ENCODE results near the gene PAX1. TPM values are rescaled to one million over a fixed set of nuclear protein-coding genes. Genes with fewer than 3 reads are reported as not detected.

The PAX1 gene
- total and polyA plus RNA-seq, 2 experiments from 2014 or later = 0.14 TPM; not detected in 1

GRCh38 chr20:21670981-21671380, 34.5 kb upstream of the PAX1 start (continued):
- TF ChIP-seq ZNF462 (CRISPR knock-in tag; IDR thresholded peaks at IDR 0.05) = no peak

GRCh38 chr20:21677261-21677660, 28.2 kb upstream of the PAX1 start:
- Histone ChIP-seq H3K9me2 (ENCODE audit: insufficient read depth) (peaks cover 4% of the 10 kb centered on the region; the same call in 1 of the 2 replicates), H3K27ac (ENCODE audit: low read depth) (no peak overlapping the region), H4K20me1 (replicated peaks; ENCODE audit: insufficient read depth) (no peaks in the 10 kb centered on the region), H3K4me1 (ENCODE audit: insufficient read depth) (no peaks in the 10 kb centered on the region), H3K79me2 (replicated peaks; ENCODE audit: insufficient read depth) (no peaks in the 10 kb centered on the region), H3K36me3 (ENCODE audit: insufficient read depth) (no peaks in the 10 kb centered on the region), H3K27me3 (ENCODE audit: insufficient read depth) (no peaks in the 10 kb centered on the region), H3K4me3 (no peak overlapping the region), H3K4me2 (no peak overlapping the region), H2AFZ (no peak overlapping the region), H3F3A (replicated peaks; ENCODE audit: low read depth) (no peaks in the 10 kb centered on the region)
- peaks cover 3% of the 10 kb centered on the region for H3K27me3 Mint-ChIP-seq (ENCODE audit: insufficient read depth, low read depth, poor library complexity)
- ATAC-seq (no peak), DNase-seq (ENCODE audit: low spot score) (no peak)
- no peak overlapping the region for H3K27ac Mint-ChIP-seq
- no peaks in the 10 kb centered on the region for H3K9me3 Mint-ChIP-seq
- H3K4me1 Mint-ChIP-seq = no peaks in the 10 kb centered on the region
- H3K36me3 Mint-ChIP-seq (ENCODE audit: low read depth) = no peaks in the 10 kb centered on the region
- H3K4me3 Mint-ChIP-seq = no peak overlapping the region
- no peak for TF ChIP-seq EZH2phosphoT487 (IDR thresholded peaks at IDR 0.05; ENCODE audit: unreplicated experiment)
- TF ChIP-seq STAT1 (IDR thresholded peaks at IDR 0.05; ENCODE audit: unreplicated experiment) = no peak
- TF ChIP-seq ZNF331 (CRISPR knock-in tag; IDR thresholded peaks at IDR 0.05; ENCODE audit: low read depth) = no peak
- TF ChIP-seq ETS1 (IDR thresholded peaks at IDR 0.05) = no peak
- no peak for TF ChIP-seq CTCF (conservative IDR thresholded peaks at IDR 0.05; ENCODE audit: low read depth in 2 of 2)
- TF ChIP-seq CREB1 (CRISPR knock-in tag; IDR thresholded peaks at IDR 0.05; ENCODE audit: low read depth) = no peak
- TF ChIP-seq EZH2 (IDR thresholded peaks at IDR 0.05; ENCODE audit: low read depth, unreplicated experiment) = no peak
- no peak for TF ChIP-seq ZNF114 (CRISPR knock-in tag; IDR thresholded peaks at IDR 0.05)
- TF ChIP-seq NANOG (IDR thresholded peaks at IDR 0.05; ENCODE audit: borderline replicate concordance) = no peak

Measured in GM23338 (cell line).